ENCODE measurements around the gene CNR1. TPM values are rescaled to one million over a fixed set of nuclear protein-coding genes. Genes with fewer than 3 reads are reported as not detected.

Gene CNR1
- total and polyA plus RNA-seq, 3 donors from 2014 or later: 2.3 to 4.9 (median 4.3) TPM

- Histone ChIP-seq H3K36me3 (ENCODE audit: low read depth, missing control alignments) (no peaks in the 10 kb centered on the region), H3K4me1 (no peaks in the 10 kb centered on the region), H3K27me3 (no peaks in the 10 kb centered on the region), H3K27ac (no peak overlapping the region), H3K4me3 (no peak overlapping the region), H3K9me3 (no peaks in the 10 kb centered on the region)
- 79 to 87% methylated on average over 4 of the region's 4 CpGs for WGBS, 2 donors
- no peak for TF ChIP-seq CTCF (IDR thresholded peaks at IDR 0.05)
- no peak for TF ChIP-seq POLR2A (IDR thresholded peaks at IDR 0.05)
- no peak for DNase-seq
- intact Hi-C loops (cut with DNase I; ENCODE audit: low total_unique reads): no loop called here
Measured at GRCh38 chr6:88184921-88185320, 18.8 kb upstream of the CNR1 start.

GRCh38 chr6:88183471-88183870 lies 17.3 kb upstream of the CNR1 start:
- Histone ChIP-seq H3K27me3 (no peaks in the 10 kb centered on the region), H3K4me3 (no peak overlapping the region), H3K9me3 (no peaks in the 10 kb centered on the region), H3K27ac (no peak overlapping the region), H3K4me1 (no peaks in the 10 kb centered on the region), H3K36me3 (ENCODE audit: low read depth, missing control alignments) (no peaks in the 10 kb centered on the region)
- WGBS, 2 donors: 73 to 78% methylated on average over 2 of the region's 2 CpGs
- intact Hi-C loops (cut with DNase I; ENCODE audit: low total_unique reads): no loop called here
- no peak for DNase-seq
- TF ChIP-seq CTCF (IDR thresholded peaks at IDR 0.05) (no peak), POLR2A (IDR thresholded peaks at IDR 0.05) (no peak)

DNA sequence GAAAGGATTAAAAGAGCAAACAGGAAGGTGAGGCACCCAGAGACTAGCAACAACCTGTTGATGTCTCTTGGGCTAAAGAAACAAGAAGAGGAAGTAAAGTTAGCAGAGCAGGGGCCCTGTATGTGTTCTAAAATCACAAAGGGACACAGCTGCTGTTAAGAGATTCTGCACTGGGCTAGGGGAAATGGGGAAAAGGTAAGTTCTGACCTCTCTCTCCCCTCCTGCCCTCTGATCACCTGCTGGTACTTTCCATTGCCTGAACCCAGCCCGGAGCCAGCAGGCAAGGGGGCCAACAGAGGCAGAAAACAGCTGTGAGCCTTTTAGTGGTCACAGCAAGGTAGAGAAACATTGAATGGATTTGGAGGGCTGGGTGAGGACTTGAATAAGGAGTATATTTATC lies 13.5 kb upstream of the CNR1 start:
- intact Hi-C loops (cut with DNase I; ENCODE audit: low total_unique reads): no loop called here

DNA sequence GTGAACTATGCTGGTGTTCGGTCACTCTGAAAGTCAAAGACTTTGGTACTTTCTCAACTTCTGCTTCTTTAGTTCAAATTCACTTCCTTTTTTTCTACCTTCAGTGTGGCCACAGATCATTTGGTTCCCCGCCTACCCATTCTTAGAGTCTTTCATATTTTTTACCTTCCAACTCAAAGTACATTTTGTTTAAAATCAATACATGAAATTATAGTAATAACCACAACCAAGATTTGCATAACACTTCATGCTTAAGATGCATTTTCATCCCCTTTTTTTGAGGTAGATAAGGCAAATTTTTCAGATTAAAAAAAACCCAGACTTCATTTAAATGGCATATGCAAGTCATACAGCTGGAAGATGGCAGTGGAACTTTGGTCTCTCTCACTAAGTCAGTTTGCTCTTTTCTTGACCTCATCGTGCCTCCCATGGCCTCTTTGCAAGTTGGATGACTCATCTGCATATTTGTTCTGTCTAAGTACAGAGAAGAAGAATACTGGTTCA lies 11.9 kb upstream of the CNR1 start:
- H3K4me1 ChIP-seq: no peaks in the 10 kb centered on the region
- H3K27me3 ChIP-seq: no peaks in the 10 kb centered on the region
- H3K9me3 ChIP-seq: no peaks in the 10 kb centered on the region
- intact Hi-C loops (cut with DNase I; ENCODE audit: low total_unique reads): no loop called here
- 75 to 80% methylated on average over 3 of the region's 3 CpGs for WGBS, 2 donors
- H3K36me3 ChIP-seq (ENCODE audit: low read depth, missing control alignments): no peaks in the 10 kb centered on the region
- DNase-seq: no peak
- no peak overlapping the region for H3K27ac ChIP-seq
- TF ChIP-seq CTCF (IDR thresholded peaks at IDR 0.05): no peak
- no peak for TF ChIP-seq POLR2A (IDR thresholded peaks at IDR 0.05)
- no peak overlapping the region for H3K4me3 ChIP-seq

More for the DNA sequence above, 13.5 kb upstream of the CNR1 start:
- H3K4me1 ChIP-seq: no peaks in the 10 kb centered on the region
- TF ChIP-seq CTCF (IDR thresholded peaks at IDR 0.05) (no peak), POLR2A (IDR thresholded peaks at IDR 0.05) (no peak)
- H3K36me3 ChIP-seq (ENCODE audit: low read depth, missing control alignments): no peaks in the 10 kb centered on the region
- H3K9me3 ChIP-seq: no peaks in the 10 kb centered on the region
- no peak overlapping the region for H3K4me3 ChIP-seq
- DNase-seq: no peak
- H3K27me3 ChIP-seq: no peaks in the 10 kb centered on the region
- 29 to 53% methylated on average over 1 of the region's 1 CpG for WGBS, 2 donors
- H3K27ac ChIP-seq: no peak overlapping the region

DNA sequence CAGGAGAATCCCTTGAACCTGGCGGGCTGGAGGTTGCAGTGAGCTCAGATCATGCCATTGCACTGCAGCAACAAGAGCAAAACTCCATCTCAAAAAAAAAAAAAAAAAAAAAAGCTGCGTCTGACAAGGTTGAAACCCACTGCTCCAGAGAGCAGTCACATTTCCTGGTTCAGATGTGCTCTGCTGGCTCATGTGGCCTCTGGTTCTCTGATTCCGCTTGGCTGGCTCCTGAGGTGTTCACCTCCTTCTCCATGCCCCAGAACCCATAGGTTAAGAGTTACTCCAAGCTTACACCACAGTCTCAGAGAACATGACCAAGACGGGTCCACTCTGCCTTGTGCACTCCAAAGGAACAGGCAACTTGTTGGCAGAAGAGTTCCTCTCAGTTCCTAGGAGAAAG lies 8.8 kb upstream of the CNR1 start:
- Histone ChIP-seq H3K27me3 (no peaks in the 10 kb centered on the region), H3K9me3 (no peaks in the 10 kb centered on the region), H3K4me3 (no peak overlapping the region), H3K36me3 (ENCODE audit: low read depth, missing control alignments) (no peaks in the 10 kb centered on the region), H3K27ac (no peak overlapping the region), H3K4me1 (no peaks in the 10 kb centered on the region)
- no peak for DNase-seq
- intact Hi-C loops (cut with DNase I; ENCODE audit: low total_unique reads): no loop called here
- TF ChIP-seq POLR2A (IDR thresholded peaks at IDR 0.05) (no peak), CTCF (IDR thresholded peaks at IDR 0.05) (no peak)
- WGBS, 2 donors: 80 to 90% methylated on average over 4 of the region's 4 CpGs

Measured in testis (tissue), 3 donors.